Nephron (organoid): Measurements from ENCODE around the gene PTPA.

Experiments
- H3K27ac Mint-ChIP-seq, 3 experiments: 2 replicates each; pipeline ENCODE4 v1.8.0; 2020; ENCODE audit warnings: mixed read lengths in 3 of 3, mild to moderate bottlenecking in 2 of 3, moderate library complexity in 1 of 3
- H3K27me3 Mint-ChIP-seq: 2 replicates; pipeline ENCODE4 v1.8.0; 2021; ENCODE audit warnings: low read depth, mild to moderate bottlenecking, moderate library complexity, mixed read lengths
- H3K36me3 Mint-ChIP-seq: 2 replicates; pipeline ENCODE4 v1.8.0; 2020; ENCODE audit warnings: low read depth, mixed read lengths
- H3K4me1 Mint-ChIP-seq: 2 replicates; pipeline ENCODE4 v1.8.0; 2020; ENCODE audit warnings: mixed read lengths
- H3K4me3 Mint-ChIP-seq, 3 experiments: 2 replicates each; pipeline ENCODE4 v1.8.0; 2020; ENCODE audit warnings: mild to moderate bottlenecking in 3 of 3, mixed read lengths in 3 of 3, moderate library complexity in 2 of 3
- H3K9me3 Mint-ChIP-seq: 2 replicates; pipeline ENCODE4 v1.8.0; 2020; ENCODE audit warnings: mixed read lengths
- TF ChIP-seq, protein P1 (sequence below), 3 experiments: fragments of 200-600 bp; sonication (generic); IDR thresholded peaks; one replicate each; pipeline ENCODE4 v1.5.0; 2021; ENCODE audit warnings: antibody characterized with exemption in 3 of 3; ENCODE audit not compliant: unreplicated experiment in 3 of 3

The PTPA gene

DNA sequence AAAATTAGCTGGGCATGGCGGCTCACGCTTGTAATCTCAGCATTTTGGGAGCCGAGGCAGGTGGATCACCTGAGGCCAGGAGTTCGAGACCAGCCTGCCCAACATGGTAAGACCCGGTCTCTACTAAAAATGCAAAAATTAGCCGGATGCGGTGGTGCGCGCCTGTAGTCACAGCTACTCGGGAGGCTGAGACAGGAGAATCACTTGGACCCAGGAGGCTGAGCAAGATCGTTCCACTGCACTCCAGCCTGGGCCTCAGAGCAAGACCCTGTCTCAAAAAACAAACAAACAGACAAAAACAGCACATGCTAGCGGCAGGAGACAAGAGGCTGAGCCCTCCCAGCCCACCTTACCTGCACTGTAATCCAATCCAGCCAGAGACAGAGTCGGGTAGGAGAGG is 31.4 kb upstream of the PTPA start:
- Mint-ChIP-seq H3K4me1 (peaks cover 7% of the 10 kb centered on the region), H3K36me3 (no peaks in the 10 kb centered on the region), H3K27ac (no peak overlapping the region), H3K27me3 (no peaks in the 10 kb centered on the region), H3K9me3 (no peaks in the 10 kb centered on the region), H3K4me3 (peak overlapping the region; percentile 92 to 93 (median 93))
- TF ChIP-seq, protein P1, sequence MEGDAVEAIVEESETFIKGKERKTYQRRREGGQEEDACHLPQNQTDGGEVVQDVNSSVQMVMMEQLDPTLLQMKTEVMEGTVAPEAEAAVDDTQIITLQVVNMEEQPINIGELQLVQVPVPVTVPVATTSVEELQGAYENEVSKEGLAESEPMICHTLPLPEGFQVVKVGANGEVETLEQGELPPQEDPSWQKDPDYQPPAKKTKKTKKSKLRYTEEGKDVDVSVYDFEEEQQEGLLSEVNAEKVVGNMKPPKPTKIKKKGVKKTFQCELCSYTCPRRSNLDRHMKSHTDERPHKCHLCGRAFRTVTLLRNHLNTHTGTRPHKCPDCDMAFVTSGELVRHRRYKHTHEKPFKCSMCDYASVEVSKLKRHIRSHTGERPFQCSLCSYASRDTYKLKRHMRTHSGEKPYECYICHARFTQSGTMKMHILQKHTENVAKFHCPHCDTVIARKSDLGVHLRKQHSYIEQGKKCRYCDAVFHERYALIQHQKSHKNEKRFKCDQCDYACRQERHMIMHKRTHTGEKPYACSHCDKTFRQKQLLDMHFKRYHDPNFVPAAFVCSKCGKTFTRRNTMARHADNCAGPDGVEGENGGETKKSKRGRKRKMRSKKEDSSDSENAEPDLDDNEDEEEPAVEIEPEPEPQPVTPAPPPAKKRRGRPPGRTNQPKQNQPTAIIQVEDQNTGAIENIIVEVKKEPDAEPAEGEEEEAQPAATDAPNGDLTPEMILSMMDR (IDR thresholded peaks at IDR 0.05; ENCODE audit: unreplicated experiment in 3 of 3) = no peak

DNA sequence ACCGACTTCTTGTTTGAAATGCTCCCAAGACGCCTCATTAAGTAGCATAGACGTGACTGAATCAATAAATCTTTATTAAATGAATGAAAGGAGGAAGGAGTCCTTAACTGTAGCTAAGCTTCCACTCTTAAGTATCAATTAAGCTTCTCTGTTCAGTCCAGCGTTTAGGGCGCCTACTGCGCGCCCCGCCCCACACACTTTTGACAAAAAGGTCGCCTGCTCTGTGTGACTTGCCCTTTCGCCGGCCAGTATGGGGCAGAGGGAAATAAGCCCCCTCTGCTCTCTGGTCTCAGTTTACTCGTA is 31.0 kb upstream of the PTPA start:
- Mint-ChIP-seq H3K27me3 (no peaks in the 10 kb centered on the region), H3K4me1 (peaks cover 7% of the 10 kb centered on the region), H3K27ac (peak overlapping the region in 2 of 3 experiments; percentile 33 to 91), H3K4me3 (peak overlapping the region; percentile 92 to 93 (median 93)), H3K36me3 (peaks cover 3% of the 10 kb centered on the region), H3K9me3 (no peaks in the 10 kb centered on the region)
- TF ChIP-seq, protein P1 (IDR thresholded peaks at IDR 0.05; ENCODE audit: unreplicated experiment in 3 of 3) = no peak

DNA sequence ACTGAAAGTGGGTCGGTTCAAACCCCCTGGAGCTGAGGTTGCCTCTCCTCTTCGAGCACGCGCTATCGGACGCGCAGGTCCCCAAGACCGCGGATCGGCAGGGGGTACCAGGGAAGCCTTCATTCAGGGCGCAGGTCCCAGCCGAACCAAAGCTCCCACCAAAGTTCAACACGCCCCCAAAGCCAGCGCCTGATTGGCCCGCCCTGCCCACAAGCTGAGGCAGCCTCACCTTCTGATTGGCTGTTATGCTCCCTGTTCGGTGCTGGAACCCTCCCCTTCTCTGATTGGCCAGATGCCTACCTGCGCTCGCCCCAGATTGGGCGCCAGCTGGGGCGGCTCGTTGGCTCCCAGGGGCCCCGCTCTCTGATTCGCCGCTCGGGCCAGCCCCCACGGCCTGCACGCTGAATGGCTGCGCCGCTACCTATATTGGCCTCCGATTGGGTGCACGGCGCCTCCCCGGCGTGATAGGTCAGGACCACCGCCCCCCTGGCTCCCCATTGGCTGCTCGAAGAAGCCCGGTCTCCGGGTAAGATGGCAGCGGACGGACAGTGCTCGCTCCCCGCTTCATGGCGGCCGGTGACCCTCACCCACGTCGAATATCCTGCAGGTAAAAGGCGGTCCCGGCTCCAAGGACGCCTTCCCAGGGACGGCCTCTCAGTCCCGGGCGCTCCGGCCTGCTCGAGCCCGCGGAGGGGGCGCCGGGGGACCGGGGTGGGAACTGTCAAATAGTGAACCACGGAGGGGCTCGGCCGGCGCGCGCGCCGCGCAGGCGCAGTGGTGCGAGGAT is 30.4 kb upstream of the PTPA start, which contains the start of gene DOLPP1:
TSS of gene DOLPP1 (plus strand) at position 511 of the 787 bp plus-strand sequence. CDS start at position 532, 21 bp downstream.
- peak within 1 kb of the TSS in 2 of 3 experiments; percentile 69 to 91 for H3K27ac Mint-ChIP-seq
- TF ChIP-seq, protein P1 (IDR thresholded peaks at IDR 0.05; ENCODE audit: unreplicated experiment in 3 of 3) = no peak
- peak within 1 kb of the TSS; percentile 92 to 93 (median 93) for H3K4me3 Mint-ChIP-seq
- no peaks in the 10 kb centered on the region for H3K27me3 Mint-ChIP-seq
- H3K36me3 Mint-ChIP-seq = peaks cover 4% of the 10 kb centered on the region
- no peaks in the 10 kb centered on the region for H3K9me3 Mint-ChIP-seq
- peaks cover 7% of the 10 kb centered on the region for H3K4me1 Mint-ChIP-seq

DNA sequence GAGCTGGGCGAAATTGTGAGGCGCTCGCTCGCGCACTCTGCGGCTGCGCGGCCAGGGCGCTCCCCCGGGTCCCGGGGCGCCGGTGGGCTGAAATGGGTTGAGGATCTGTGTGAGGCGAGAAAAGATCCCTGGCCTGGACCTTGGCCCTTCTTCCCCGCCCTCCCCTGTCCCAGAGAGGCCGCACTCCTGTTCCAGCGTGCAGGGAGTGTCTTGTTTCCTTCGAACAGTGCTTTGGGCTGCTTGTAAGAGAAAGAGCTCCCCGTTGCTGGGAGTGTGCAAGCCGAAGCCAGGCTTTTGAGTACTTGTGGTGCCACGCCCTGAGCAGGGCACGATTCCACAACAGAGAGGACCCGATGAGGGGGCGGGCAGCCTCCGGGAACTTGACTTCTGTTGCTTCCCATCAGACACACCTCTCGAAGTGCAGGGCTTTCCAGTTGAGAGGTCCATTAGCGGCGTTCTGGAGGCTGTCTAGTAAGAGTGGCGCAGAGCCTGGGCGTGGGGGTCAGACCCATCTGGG is 29.8 kb upstream of the PTPA start:
- Mint-ChIP-seq H3K27ac (no peak overlapping the region), H3K36me3 (peaks cover 4% of the 10 kb centered on the region), H3K9me3 (no peaks in the 10 kb centered on the region), H3K4me3 (peak overlapping the region; percentile 92 to 93 (median 93)), H3K4me1 (peaks cover 7% of the 10 kb centered on the region), H3K27me3 (no peaks in the 10 kb centered on the region)
- TF ChIP-seq, protein P1 (IDR thresholded peaks at IDR 0.05; ENCODE audit: unreplicated experiment in 3 of 3) = no peak

DNA sequence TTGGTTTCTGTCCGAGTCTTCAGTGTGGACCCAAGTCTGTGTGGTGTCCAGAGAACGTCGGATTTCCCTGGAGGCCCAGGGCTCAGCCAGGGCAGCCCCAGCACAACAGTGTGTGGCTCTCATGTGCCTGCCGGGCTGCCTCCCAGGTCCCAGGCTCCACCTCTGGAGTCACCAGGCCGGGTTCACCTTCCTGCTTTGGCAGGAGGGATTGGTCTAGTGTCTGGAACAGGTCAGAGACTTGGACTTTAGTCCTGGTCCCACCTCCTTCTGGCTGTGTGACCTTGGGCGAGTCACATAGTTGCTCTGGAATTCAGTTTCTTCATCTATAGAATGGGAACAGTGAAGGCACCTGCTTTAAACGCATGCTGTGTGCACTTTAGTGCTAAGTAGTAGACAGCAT is 27.1 kb upstream of the PTPA start:
- TF ChIP-seq, protein P1 (IDR thresholded peaks at IDR 0.05; ENCODE audit: unreplicated experiment in 3 of 3) = no peak
- Mint-ChIP-seq H3K4me1 (peaks cover 7% of the 10 kb centered on the region), H3K9me3 (no peaks in the 10 kb centered on the region), H3K27ac (no peak overlapping the region), H3K36me3 (peaks cover 4% of the 10 kb centered on the region), H3K27me3 (no peaks in the 10 kb centered on the region), H3K4me3 (no peak overlapping the region)

DNA sequence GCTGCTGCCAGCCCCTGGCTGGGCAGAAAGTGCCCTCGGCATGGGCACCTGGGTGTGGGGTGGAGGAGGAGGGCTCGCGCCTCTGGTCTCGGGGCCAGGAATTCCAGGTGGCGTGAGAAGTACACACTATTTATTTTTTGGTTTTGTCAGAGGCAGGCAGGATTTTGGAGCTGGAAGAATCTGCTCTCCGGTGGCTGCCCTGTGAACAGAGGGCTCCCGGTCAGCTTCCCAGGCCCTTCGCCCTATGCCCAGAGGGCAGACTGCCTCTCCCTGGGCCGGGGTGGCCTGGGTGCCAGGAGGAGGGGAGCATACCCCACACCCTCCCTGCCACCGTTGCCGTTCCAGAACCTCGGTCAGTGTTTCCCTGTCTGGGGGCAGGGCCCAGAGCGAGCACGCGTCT is 22.0 kb upstream of the PTPA start:
- Mint-ChIP-seq H3K4me1 (no peaks in the 10 kb centered on the region), H3K36me3 (peaks cover 12% of the 10 kb centered on the region), H3K9me3 (no peaks in the 10 kb centered on the region), H3K27me3 (no peaks in the 10 kb centered on the region), H3K4me3 (no peak overlapping the region), H3K27ac (no peak overlapping the region)
- TF ChIP-seq, protein P1 (IDR thresholded peaks at IDR 0.05; ENCODE audit: unreplicated experiment in 3 of 3) = no peak
